HG02588 (cell line): ENCODE measurements around the gene ISX.

Experiments used
- ATAC-seq: cut with Tn5 transposase; IDR thresholded peaks from one replicate; pipeline ENCODE4 v1.9.1; 2021; ENCODE audit warnings: mild to moderate bottlenecking, moderate library complexity; ENCODE audit not compliant: unreplicated experiment

The ISX gene

DNA sequence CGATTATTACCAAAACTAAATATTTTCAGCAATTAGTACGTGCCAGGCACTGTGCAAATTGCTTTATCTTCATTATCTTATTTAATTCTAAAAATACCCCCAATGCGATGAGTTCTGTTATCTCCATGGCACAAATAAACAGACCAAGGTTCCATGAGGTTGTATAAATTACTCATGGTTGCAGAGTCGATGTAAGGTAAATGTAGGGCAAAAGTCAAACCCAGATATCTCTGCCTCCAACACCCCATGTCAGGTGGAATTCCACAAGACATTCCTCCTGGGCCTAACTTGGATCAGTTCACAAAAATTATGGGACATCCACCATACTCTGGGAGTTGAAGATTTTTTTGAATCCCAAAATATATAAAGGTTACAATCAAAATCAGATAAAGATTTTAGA lies 43.7 kb downstream of the ISX start:
- ATAC-seq: no peak

GRCh38 chr22:35111244-35111643 lies 45.3 kb downstream of the ISX start:
- ATAC-seq: no peak

- ATAC-seq: no peak
Measured at GRCh38 chr22:35113341-35113740, 47.4 kb downstream of the ISX start.

DNA sequence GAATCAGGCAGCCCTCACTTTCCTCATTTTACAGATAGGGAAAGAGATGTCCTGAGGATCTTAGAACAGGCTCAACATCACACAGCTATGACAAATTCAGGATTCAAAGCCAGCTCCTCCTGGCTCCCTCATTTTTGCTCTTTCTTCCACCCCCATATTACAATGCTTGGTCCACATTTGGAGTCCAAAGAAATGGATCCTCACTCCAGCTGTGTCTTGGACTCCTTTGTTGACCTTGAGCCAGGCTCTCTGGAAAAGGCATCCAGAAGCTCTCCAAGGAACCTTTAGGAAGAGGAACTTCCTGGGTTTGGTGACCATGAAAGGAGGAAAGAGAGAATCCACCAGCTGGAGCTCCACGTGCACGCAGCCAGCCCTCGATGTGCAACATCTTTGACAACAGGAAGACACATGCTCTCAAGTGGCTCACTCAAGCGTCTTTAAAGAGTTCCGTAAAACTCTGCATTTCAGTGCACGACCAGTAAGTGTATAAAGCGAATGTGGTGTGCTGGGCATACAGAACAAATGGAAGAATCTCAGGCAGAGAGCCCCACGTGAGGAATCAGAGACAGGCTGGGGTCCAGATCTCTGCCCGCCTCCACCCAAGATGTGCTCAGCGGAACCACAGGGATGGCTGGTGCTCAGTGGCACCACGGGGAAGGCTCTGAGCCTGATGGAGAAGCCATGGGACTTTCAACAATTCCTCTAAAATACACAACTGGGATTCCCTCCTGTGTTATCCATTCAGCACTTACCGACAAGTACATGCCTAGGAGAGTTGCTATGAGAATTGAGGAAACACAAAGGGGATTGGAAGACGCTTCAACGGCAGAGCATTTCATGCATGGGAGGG lies 48.4 kb downstream of the ISX start:
- no peak for ATAC-seq

- no peak for ATAC-seq
Measured at GRCh38 chr22:35115515-35115914, 49.6 kb downstream of the ISX start.

DNA sequence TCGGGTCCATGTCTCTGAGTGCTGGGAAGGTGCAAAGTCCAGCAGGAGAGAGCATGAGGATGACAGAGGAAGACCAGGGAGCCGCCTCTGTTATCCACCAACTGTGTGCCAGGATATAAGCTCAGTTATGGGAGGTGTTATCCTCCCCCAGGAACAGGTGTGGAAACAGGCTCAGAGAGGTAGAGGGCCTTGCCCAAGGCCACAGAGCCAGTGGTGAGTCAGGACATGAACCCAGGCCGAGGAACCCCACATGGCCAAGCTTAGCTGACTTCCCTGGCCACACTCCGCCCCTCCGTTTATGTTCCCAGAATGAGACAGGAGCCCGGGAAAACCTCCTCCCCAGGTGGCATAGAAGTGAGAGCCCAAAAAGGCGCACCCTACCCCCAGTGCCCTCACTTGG lies 50.3 kb downstream of the ISX start:
- ATAC-seq: no peak

DNA sequence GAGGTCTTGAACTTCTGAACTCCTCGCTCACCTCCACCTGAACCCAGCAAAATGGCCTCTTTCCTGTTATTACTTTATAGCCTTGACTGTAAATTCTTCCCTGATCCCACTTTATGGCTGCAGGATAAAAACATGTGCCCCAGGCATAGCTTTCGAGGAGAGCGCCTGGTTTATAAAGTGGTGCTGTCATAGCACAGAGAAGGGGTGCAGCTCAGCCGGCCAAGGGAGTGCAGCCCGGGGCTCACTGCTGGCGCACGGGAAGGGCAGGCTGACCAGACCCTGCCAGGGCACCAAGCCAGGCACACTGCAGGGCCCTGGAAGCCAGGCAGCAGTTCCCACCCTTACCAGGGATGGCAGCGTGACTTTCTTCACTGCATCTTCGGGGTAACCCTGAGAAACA lies 50.9 kb downstream of the ISX start:
- ATAC-seq: no peak

DNA sequence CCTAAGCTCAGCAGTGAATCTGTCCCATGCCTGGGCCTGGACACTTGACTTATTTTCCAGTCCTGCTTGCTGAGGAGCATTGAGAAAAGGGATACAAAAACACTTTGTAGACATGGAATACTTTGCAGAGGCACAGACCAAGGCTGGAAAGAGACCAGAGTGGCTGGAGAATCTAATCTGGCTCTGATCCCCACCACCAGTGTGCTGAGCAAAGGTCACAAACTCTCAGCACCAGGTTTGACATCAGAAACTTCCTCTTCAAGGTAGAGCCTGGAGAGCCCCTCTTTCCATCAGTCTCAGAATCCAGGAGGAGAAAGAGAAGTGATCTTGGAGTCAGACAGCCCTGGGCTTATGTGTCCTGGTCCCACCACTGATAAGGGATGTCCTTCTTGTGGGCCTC lies 53.5 kb downstream of the ISX start:
- ATAC-seq: no peak

DNA sequence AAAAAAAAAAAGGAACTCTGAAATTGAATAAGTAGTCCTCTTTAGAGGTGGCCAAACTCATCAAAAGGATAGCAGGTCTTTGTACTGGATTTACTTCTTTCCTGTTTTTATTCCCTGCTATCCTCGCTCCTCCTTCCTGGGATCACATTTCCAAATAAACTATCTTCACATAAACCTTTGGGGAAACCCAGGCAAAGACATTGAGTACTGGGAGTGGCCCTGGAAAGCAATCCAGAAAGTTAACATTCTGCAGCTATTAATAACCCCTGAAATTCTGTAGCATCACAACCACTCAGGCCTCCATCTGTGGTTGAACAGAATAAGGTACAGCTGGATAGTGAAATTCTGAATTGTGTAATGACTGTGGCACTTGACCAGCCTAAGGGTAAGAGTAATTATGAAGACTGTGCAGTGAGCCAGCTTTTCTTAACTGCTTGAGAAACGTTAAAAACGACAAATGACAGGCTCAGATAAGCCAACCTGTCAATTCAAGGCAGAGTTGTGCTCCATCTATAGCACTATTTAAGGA lies 58.8 kb downstream of the ISX start:
- ATAC-seq: no peak

DNA sequence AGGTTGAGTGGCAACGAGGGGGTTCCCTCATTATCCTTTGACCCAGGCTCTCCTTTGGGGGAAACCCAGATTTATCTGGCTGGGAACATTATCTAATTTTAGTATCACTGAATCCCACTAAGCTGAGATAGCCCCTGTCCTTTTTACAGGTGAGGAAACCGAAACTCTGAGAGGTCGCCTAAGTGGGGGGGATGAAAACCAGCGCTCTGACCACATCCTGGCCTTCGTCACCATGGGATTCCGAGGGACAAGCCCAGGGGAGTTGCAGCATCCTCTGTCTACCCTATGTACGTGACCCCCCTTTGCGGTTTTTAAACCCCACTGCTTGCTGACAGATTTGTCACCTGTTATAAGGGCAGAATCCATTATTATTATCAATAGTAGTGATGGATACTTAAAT lies 61.0 kb downstream of the ISX start:
- peak; percentile 46 for ATAC-seq

DNA sequence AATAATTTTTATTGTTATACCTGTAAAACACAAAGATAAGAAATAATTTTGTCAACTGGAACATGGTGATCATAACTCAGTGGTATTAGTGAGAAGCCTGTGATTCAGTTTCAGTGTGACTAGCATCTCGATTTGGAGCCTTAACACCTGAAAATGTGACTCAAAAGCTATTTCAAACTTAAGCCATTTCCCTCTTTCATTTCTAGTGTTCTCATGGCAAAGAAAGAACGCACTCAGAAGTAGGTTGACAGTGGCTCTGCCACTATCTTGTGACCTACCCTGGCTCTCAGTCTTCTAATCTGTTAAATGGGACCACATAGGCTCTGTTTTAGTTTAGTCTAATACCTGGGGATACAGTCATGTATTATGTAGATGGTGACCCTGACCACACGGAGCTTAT lies 62.7 kb downstream of the ISX start:
- ATAC-seq: peak; percentile 36

- no peak for ATAC-seq
Measured at GRCh38 chr22:35131525-35132000, 65.6 kb downstream of the ISX start.

DNA sequence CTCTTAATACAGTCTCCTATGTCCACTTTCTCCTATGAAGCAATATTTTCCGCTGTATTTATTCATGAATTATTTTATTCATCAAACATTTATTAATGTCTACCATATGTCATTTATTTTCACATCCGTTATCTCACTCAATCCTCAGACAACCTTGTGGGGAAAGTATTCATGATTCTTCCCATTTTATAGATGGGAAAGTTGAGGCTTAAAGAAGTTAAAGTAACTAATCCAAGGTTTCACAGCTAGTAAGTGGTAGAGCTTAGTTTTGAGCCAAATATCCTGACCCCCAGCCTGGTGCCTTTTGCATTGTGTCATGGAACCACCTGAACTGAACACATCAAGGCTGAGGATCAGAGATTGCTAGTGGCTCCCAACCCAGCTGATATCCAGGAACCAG lies 66.6 kb downstream of the ISX start:
- no peak for ATAC-seq

DNA sequence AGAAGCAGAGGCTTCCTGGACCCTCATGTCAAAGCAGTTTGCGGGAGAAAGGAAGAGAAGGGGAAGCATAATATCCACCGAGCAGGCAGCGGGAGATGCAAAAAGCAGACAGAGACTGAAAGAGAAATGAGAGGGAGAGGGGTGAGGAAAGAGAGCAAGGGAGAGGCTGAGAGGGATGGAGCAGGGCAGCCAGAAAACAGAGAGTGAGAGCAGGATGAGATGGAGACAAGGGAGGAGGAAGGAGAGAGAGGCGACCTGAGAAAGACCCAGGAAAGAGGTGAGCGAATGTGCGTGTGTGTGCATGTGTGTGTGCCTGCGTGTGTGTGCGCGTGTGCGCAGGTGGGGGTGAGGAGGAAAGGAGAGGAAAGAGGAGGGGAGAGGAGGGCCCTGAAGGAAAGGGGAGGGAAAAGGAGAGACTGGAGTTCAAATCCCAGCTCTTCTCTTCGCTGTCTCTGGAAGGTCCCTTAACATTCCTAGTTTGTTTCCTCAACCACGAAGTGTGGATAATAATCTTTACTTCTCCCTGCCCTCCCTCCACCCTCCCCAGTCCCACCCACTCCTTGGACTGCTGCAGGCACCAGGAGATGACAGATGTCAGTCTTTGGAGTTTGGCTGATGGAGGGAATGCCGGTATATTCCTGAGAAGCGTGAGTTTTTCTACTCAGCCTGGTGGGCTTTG lies 67.9 kb downstream of the ISX start:
- no peak for ATAC-seq

GRCh38 chr22:35134637-35135036 lies 68.7 kb downstream of the ISX start:
- ATAC-seq: no peak

- ATAC-seq: no peak
Measured at GRCh38 chr22:35135165-35135564, 69.2 kb downstream of the ISX start.
